Stimulated activated CD4-positive, alpha-beta T cell treated with anti-CD3 and anti-CD28 coated beads, Interleukin-1b, Interleukin-23, amount 100 ng/mL, for 1 hour (primary cell): ENCODE results near the gene GADD45B.
A peak's percentile ranks its signal among the peaks of the same experiment; 100 is the strongest.

Experiments
- DNase-seq, 2 donors: peaks; one replicate each; pipeline ENCODE4 v3.0.0-alpha.2; 2020; ENCODE audit warnings: low read depth in 2 of 2

GADD45B gene

GRCh38 chr19:2475702-2476450 is at the start of gene GADD45B:
GADD45B (plus strand) TSS chr19:2476127; CDS start chr19:2476359, 232 bp downstream.
- DNase-seq = peak; percentile 91 to 95

GRCh38 chr19:2426611-2427428 is 49.1 kb upstream of the GADD45B start:
- peak in 1 of 2 donors; percentile 22 for DNase-seq

GRCh38 chr19:2427429-2428320 is 48.3 kb upstream of the GADD45B start, which contains the start of gene TIMM13:
TIMM13 (minus strand) TSS chr19:2427586; CDS start chr19:2427533, 53 bp downstream.
- DNase-seq = peak; percentile 89 to 91

- DNase-seq = no peak
These were observed 47.6 kb upstream of the GADD45B start for GRCh38 chr19:2428321-2428690.

GRCh38 chr19:2428756-2429711 is 46.9 kb upstream of the GADD45B start:
- DNase-seq = no peak

- DNase-seq = no peak
These were observed 45.9 kb upstream of the GADD45B start for GRCh38 chr19:2429917-2430535.

GRCh38 chr19:2431318-2432055 is 44.4 kb upstream of the GADD45B start:
- no peak for DNase-seq

- DNase-seq = no peak
These were observed 43.6 kb upstream of the GADD45B start for GRCh38 chr19:2432131-2432848.

GRCh38 chr19:2433854-2434253 is 42.1 kb upstream of the GADD45B start:
- no peak for DNase-seq

GRCh38 chr19:2434267-2434666 is 41.7 kb upstream of the GADD45B start:
- no peak for DNase-seq

- DNase-seq = no peak
These were observed 41.1 kb upstream of the GADD45B start for GRCh38 chr19:2434721-2435265.

- DNase-seq = no peak
These were observed 39.5 kb upstream of the GADD45B start for GRCh38 chr19:2436384-2436783.

- DNase-seq = no peak
These were observed 39.0 kb upstream of the GADD45B start for GRCh38 chr19:2436926-2437325.

GRCh38 chr19:2438178-2438577 is 37.7 kb upstream of the GADD45B start:
- DNase-seq = no peak

GRCh38 chr19:2440515-2440914 is 35.4 kb upstream of the GADD45B start:
- no peak for DNase-seq

GRCh38 chr19:2441096-2441752 is 34.7 kb upstream of the GADD45B start:
- DNase-seq = no peak

- DNase-seq = no peak
These were observed 32.7 kb upstream of the GADD45B start for GRCh38 chr19:2443116-2443784.
